GM21737 (cell line): ENCODE measurements around the gene GIPC1.
"Not testable (repeated sequence)": the region's sequence is repeated elsewhere in the genome, so short reads cannot be mapped to it uniquely, and the experiment has no call there.

Source experiments
- ATAC-seq: cut with Tn5 transposase; IDR thresholded peaks from one replicate; pipeline ENCODE4 v1.9.1; 2021; ENCODE audit warnings: mild to moderate bottlenecking, moderate library complexity; ENCODE audit not compliant: unreplicated experiment

The GIPC1 gene

DNA sequence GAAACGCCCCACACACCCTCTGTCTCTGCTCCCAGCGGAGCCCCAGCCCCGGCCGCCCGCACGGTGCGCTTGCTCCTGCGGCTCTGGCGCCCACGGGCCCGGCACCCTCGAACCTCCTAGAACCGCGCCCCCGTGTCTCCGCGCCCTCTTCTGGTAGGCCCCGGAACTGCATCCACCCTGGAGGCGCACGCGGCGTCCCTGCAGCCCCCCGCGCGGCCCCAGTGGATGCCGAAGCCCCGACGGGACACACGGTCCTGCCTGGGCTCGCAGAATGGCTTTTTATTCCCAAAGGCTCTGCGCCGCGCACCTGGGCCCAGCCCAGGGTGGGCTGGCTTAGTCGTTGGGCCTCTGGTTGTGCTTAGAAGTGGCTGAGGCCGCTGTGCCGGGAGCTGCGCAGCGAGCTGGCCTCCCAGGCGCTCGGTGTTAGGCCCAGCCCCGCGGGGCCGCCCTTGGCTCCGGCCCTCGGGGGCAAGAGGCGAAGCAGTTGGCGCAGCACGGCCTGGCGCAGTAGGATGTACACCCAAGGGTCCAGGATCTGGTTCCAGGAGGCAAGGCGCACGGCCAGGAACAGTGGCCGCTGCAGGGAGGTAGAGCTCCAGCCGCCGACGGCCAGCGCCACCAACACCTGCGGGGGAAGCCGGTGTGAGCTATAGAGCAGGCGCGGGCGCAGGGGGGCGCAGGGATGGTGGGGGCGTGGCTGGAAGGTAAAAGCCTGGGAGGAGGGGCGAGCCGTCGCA lies 23.6 kb downstream of the GIPC1 start:
- no peak for ATAC-seq

DNA sequence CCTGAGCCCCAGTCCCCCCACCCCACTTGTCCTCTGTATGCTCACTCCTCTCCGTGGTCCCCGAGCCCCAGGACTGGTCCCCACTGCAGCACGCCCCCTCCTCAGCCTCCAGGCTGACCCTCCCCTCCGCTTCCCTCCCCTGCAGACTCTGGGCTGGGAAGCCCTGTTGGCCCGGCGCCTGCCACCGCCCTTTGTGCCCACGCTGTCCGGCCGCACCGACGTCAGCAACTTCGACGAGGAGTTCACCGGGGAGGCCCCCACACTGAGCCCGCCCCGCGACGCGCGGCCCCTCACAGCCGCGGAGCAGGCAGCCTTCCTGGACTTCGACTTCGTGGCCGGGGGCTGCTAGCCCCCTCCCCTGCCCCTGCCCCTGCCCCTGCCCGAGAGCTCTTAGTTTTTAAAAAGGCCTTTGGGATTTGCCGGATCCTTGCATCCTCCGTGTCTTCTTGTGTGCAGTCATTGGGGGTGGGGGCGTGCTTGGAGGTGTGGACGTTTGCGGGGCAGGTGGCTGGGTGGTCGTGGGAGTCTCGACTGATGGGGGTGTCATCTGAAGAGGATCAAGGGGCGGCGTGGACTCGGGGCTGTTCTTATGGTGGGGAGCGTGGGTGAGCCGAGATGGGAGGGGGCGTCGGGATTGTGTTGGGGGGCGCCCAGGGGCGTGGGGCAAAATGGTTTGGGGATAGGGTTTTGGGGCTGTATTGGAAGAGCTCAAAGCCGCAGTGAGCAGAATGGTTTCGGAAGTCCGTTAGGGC lies 24.3 kb downstream of the GIPC1 start:
- no peak for ATAC-seq

DNA sequence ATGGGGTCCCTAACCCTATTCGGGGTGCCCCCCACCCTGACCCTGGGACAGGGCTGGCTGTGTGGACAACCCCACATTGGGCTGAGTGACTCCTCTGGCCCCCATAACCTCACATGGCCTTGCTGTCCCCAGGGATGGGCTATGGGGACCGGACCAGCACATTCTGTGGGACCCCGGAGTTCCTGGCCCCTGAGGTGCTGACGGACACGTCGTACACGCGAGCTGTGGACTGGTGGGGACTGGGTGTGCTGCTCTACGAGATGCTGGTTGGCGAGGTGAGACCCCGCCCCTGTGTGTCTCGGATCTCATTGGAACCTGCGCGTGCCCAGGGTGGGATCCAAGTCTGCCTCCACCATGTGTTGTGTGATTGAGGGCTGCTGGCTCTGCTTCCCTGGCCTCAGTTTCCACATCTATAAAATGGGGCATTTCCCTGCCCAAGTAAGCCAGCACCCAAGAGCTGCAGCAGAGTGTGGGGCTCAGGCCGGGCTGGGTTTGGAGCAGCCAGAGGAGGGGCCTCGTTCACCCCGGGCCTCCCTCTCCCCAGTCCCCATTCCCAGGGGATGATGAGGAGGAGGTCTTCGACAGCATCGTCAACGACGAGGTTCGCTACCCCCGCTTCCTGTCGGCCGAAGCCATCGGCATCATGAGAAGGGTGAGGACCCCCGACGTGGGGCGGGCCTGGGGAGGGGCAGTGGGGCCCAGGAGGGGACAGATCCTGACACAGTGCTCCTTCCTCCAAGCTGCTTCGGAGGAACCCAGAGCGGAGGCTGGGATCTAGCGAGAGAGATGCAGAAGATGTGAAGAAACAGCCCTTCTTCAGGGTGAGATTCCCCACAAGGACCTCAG lies 25.7 kb downstream of the GIPC1 start:
- ATAC-seq, result no peak

DNA sequence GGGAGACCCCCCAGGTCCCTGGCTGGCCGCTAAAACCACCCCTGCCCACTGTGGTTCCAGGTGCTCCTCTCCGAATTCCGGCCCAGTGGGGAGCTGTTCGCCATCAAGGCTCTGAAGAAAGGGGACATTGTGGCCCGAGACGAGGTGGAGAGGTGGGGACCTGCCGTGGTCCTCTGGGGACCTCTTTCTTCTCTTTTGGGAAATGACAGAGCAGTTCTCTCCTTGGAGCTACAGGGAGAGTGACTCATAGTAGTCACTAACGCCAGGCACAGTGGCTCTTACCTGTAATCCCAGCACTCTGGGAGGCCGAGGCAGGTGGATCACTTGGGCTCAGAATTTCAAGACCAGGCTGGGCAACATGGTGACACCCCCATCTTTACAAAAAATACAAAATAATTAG lies 28.1 kb downstream of the GIPC1 start:
- ATAC-seq, result no peak

DNA sequence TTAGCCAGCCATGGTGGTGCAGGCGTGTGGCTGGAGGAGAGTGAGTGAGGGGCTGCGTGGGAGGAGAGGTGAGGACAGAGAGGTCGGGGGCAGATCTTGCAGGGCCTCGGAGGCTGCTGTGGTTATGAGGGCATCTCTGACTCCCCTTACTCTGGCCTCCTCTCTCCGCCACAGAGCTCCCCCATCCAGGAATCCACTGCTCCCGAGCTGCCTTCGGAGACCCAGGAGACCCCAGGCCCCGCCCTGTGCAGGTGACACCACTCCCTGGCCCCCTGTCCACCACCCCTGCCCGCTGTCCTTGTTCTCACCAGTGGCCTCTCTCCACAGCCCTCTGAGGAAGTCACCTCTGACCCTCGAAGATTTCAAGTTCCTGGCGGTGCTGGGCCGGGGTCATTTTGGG lies 28.5 kb downstream of the GIPC1 start:
- ATAC-seq, result no peak

DNA sequence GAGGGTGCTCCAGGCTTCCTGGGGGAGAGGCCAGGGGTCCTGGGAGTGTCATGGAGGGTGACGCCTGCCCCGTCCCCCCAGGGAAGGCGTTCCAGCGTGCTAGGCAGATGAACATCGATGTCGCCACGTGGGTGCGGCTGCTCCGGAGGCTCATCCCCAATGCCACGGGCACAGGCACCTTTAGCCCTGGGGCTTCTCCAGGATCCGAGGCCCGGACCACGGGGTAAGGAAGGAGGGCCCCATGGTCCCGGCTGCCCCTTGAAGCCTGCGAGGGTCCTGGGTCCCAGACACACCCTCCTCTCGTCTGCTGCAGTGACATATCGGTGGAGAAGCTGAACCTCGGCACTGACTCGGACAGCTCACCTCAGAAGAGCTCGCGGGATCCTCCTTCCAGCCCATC lies 32.2 kb downstream of the GIPC1 start:
- ATAC-seq, result no peak

DNA sequence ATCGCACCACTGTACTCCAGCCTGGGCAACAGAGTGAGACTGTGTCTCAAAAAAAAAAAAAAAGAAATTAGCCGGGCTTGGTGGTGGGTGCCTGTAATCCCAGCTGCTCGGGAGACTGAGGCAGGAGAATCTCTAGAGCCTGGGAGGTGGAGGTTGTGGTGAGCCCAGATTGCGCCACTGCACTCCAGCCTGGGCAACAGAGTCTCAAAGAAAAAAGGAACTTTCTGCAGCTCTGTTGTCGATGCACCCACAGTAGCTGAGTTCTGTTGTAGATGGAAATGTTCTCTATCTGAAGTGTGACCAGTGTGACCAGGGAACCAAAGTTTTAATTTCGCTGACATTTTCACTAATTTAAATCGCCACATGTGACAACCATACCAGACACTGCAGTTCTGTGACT lies 33.5 kb downstream of the GIPC1 start:
- not testable (repeated sequence) for ATAC-seq

DNA sequence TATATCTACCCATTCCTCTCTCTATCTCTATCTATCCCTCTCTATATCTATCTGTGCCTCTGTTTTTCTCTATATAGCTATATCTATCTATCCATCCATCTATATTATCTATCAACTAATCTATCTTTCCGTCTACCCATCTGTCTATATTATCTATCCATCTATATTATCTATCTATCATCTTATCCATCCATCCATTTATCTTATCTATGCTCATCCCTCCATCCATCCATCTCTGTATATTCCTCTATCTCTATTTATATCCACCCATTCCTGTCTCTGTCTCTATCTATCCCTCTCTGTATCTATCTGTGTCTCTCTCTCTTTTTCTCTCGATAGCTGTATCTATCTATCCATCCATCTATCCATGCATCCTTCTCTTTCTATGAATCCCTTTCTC lies 35.0 kb downstream of the GIPC1 start:
- ATAC-seq, result no peak

DNA sequence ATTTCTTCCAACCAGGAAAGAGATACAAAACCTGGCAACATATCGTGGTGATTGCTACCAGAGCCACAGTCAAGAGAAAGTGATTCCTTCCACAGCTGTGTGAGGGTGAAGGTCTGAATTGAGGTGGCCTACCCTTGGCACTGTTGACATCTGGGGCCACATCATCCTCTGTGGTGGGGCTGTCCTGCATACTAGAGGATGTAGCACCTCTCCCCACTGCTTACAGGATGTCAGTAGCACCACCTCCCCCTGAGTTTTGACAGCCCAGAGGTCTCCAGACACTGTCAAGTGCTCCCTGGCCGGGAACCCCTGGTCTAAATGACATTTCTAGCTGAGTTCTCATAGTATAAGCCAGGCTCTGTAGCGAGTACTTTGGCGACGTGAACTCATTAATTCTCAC lies 36.2 kb downstream of the GIPC1 start:
- ATAC-seq, result no peak

DNA sequence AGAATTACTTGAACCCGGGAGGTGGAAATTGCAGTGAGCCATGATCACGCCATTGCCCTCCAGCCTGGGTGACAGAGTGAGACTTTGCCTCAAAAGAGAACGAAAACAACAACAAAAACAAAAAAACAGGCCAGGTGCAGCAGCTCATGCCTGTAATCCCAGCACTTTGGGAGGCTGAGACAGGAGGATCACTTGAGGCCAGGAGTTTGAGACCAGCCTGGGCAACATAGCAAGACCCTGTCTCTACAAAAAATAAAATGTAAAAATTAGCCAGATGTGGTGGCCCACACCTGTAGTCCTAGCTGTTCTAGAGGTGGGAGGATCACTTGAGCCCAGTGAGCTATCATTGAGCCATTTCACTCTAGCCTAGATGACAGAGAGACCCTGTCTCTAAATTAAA lies 43.6 kb downstream of the GIPC1 start:
- ATAC-seq, result not testable (repeated sequence)

DNA sequence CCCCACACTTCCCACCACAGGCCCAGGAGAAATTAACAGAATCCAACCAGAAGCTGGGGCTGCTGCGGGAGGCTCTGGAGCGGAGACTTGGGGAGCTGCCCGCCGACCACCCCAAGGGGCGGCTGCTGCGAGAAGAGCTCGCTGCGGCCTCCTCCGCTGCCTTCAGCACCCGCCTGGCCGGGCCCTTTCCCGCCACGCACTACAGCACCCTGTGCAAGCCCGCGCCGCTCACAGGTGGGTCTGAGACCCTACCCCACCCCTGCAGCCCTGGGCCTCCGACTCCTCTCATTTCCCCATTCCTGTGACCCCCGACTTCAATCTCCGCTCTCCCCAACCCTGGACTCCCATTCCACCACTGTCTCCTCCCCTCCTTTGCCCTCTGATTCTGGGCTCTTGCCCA lies 45.1 kb downstream of the GIPC1 start:
- ATAC-seq, result no peak

DNA sequence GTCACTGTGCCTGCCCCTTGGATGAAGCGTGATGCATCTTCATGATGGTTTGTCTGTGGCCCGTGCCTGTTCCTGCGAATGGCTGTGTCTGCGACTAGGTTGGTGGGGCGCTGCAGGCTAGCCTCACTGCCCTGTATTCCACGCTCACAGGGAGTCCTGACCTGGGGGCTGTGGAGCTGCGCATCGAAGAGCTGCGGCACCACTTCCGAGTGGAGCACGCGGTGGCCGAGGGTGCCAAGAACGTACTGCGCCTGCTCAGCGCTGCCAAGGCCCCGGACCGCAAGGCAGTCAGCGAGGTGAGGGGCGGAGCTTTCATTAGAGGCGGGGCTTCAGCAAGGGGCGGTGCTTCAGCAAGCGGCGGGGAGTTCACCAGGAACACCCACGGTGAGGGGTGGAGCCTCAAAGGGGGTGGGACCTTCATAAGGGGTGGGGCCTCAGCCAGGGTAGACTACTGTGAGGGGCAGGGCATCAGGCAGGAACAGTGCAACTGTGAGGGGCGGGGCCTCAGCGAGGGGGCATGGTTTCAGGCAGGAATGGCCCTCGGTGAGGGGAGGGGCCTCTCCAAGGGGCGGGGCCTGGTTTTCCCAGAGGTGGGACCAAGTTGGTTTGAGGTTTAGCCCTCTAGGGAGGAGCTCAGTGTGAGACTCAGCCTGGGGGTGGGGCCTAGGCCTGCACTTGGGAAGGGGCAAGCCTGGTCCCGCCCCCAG lies 45.6 kb downstream of the GIPC1 start:
- ATAC-seq, result no peak

DNA sequence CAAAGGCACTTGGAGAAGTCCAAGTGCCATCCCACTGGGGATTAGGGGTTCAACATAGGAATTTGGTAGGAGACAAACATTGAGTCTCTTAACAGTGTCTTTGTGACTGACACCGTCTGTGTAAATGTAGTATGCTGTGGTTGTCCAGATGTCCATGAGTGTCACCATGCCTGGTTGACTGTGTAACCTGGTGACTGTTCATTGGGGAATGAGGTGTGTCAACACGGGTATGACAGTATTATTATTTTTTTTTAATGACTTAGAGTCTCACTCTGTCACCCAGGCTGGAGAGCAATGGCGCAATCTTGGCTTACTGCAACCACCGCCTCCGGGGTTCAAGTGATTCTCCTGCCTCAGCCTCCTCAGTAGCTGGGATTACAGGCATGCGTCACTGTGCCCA lies 46.6 kb downstream of the GIPC1 start:
- ATAC-seq, result no peak

DNA sequence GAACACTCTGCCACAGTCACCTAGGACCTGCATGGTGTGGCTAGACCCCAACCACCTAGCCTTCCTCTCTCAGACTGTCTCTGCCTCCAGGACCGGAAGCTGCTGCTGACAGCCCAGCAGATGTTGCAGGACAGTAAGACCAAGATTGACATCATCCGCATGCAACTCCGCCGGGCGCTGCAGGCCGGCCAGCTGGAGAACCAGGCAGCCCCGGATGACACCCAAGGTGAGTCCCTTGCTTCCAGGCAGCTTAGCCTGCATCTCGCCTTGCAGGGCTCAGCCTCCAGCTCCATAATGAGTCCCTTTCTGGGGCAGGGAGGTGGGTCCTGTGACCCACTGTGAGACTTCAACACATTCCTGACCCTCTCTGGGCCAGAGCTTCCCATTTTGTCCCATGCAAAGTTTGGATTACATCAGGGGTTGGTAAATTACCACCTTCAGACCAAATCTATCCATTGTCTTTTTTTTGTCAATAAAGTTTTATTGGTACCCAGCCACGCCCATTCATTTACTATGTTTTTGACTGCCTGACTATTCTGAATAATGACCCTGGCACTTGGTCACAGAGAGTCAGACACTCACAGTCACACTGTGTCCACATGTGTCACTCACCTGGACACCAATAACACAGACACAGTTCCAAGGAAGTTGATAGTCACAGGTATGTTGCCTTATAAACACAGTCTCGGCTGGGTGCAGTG lies 49.4 kb downstream of the GIPC1 start:
- ATAC-seq, result no peak

DNA sequence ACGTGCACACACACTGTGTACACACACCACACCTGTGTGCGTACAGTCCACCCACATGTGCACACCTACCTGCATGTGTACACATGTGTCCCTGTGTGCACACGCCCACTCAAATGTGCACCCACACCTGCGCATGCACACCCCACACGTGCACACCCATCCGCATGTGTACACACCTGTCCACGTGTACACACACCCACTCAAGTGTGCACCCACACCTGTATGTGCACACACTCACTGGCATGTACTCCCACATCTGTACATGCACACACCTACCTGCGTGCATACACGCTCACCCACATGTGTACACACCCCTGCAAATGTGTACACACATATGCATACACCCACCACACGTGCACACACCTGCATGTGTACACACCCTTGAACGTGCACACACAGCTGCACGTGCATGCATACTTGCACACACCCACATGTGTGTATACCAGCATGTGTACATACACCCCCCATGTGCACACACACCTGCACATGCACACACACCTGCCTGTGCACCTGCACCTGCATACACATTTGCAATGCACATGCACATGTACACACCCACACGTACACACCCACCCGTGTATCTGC lies 52.2 kb downstream of the GIPC1 start:
- no peak for ATAC-seq

DNA sequence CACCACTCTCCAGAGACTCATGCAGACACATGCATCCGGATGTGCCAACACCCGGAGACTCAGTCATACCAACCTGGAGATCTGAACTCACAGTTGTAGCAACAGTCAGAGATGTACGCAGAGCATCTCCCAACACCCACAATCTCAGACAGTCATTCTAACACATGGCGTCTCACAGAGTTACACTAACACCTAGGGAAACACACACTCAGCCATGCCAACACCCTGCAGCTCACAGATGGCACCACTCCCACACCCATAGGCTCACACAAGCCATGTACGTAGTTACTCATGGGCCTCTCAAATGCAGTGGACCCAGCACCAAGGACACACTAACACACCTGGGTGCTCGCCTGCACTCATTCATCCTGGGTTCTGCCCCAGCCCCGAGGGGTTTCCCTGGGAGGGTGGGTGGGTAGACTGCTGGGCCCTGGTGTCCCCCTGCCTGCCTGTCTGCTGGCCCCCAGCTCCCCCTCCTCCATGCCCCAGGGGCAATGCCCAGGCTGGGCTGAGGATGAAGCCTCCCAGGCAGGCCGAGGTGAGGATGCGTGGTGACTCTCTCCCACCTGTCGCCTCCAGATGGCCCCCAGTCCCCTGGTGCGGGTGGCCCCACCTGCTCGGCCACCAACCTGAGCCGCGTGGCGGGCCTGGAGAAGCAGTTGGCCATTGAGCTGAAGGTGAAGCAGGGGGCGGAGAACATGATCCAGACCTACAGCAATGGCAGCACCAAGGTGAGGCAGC lies 52.9 kb downstream of the GIPC1 start:
- ATAC-seq, result no peak

DNA sequence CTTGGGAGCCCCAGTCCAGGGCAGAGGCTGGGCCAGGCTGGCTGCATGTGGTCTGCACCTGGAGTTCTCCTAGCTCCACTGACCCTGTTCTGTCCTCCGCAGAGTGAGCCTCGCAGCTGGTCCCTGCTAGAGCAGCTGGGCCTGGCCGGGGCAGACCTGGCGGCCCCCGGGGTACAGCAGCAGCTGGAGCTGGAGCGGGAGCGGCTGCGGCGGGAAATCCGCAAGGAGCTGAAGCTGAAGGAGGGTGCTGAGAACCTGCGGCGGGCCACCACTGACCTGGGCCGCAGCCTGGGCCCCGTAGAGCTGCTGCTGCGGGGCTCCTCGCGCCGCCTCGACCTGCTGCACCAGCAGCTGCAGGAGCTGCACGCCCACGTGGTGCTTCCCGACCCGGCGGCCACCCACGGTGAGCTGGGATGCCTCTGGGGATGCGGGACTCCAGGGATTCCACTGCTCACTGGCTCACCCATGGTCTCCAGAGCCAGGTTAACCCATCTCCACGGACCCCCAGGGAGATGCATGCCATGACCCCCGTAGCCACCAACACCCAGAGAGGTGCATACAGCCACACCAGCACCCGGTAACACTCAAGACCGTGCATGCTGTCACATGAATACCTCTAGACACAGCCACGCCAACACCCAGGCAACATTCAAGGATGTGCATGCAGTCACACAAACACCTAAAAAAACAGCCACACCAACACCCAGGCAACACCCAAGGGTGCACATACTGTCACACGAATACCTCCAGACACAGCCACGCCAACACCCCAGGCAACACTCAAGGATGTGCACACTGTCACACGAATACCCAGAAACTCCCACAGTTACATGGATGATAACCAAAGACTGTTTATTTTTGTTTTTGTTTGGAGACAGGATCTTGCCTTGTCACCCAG lies 54.6 kb downstream of the GIPC1 start:
- no peak for ATAC-seq

DNA sequence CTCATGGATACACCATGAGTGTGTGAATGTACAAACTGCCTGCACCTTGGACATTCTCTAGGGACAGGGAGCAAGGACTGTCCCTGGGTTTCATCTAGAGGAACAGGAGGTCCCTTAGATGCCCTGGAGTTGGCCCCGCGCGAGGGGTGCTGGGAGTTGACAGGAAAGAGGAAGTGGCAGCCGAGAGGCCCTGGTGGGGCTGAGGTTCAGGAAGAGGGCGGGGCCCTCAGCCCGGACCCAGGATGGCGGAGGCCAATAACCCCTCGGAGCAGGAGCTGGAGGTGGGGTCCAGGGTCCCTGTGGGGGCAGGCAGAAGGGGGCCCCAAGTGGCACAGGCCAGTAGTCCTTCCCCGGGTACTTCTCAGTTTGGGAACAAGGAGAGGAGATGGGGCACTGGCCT lies 55.9 kb downstream of the GIPC1 start:
- ATAC-seq, result peak; percentile 63
